ENCODE measurements around the gene FRMD4B.
"Not testable (repeated sequence)": the region's sequence is repeated elsewhere in the genome, so short reads cannot be mapped to it uniquely, and the experiment has no call there.

The FRMD4B gene

GRCh38 chr3:69277403-69277802 is 108.5 kb downstream of the FRMD4B start:
- DNase-seq, result not testable (repeated sequence)

GRCh38 chr3:69276884-69277283 is 109.0 kb downstream of the FRMD4B start:
- no peak for DNase-seq

GRCh38 chr3:69276191-69276590 is 109.7 kb downstream of the FRMD4B start:
- DNase-seq, result not testable (repeated sequence)

GRCh38 chr3:69273896-69274295 is 112.0 kb downstream of the FRMD4B start:
- no peak for DNase-seq

GRCh38 chr3:69272556-69272955 is 113.3 kb downstream of the FRMD4B start:
- DNase-seq, result no peak

GRCh38 chr3:69271098-69271497 is 114.8 kb downstream of the FRMD4B start:
- no peak for DNase-seq

GRCh38 chr3:69266585-69266984 is 119.3 kb downstream of the FRMD4B start:
- DNase-seq, result no peak

GRCh38 chr3:69266071-69266470 is 119.8 kb downstream of the FRMD4B start:
- DNase-seq, result not testable (repeated sequence)

GRCh38 chr3:69260843-69261405 is 125.0 kb downstream of the FRMD4B start:
- not testable (repeated sequence) for DNase-seq

GRCh38 chr3:69260216-69260787 is 125.6 kb downstream of the FRMD4B start:
- no peak for DNase-seq

GRCh38 chr3:69259125-69259524 is 126.8 kb downstream of the FRMD4B start:
- no peak for DNase-seq

GRCh38 chr3:69255928-69256327 is 130.0 kb downstream of the FRMD4B start:
- DNase-seq, result peak; percentile 0

- no peak for DNase-seq
These were observed 131.5 kb downstream of the FRMD4B start for GRCh38 chr3:69254351-69254750.

GRCh38 chr3:69252631-69253030 is 133.3 kb downstream of the FRMD4B start:
- no peak for DNase-seq

GRCh38 chr3:69252141-69252540 is 133.7 kb downstream of the FRMD4B start:
- no peak for DNase-seq

GRCh38 chr3:69251078-69251805 is 134.6 kb downstream of the FRMD4B start:
- DNase-seq, result no peak

GRCh38 chr3:69250014-69250413 is 135.9 kb downstream of the FRMD4B start:
- DNase-seq, result no peak

GRCh38 chr3:69249001-69249400 is 136.9 kb downstream of the FRMD4B start:
- no peak for DNase-seq

- DNase-seq, result no peak
These were observed 137.5 kb downstream of the FRMD4B start for GRCh38 chr3:69248436-69248835.

- no peak for DNase-seq
These were observed 139.3 kb downstream of the FRMD4B start for GRCh38 chr3:69246612-69247011.

- DNase-seq, result no peak
These were observed 141.8 kb downstream of the FRMD4B start for GRCh38 chr3:69244039-69244438.

GRCh38 chr3:69241769-69242168 is 144.1 kb downstream of the FRMD4B start:
- no peak for DNase-seq

GRCh38 chr3:69240651-69241568 is 145.0 kb downstream of the FRMD4B start:
- no peak for DNase-seq
